HUES6 (cell line): ENCODE data around the gene TAF10.

Source experiments
- H3K27ac ChIP-seq: 2 replicates; pipeline ENCODE4 v1.7.0; 2013; ENCODE audit warnings: low read depth, mild to moderate bottlenecking, low read length, inconsistent platforms
- H3K27me3 ChIP-seq: 2 replicates; pipeline ENCODE4 v1.6.1; 2013; ENCODE audit warnings: low read length; ENCODE audit not compliant: control insufficient read depth, insufficient read depth
- H3K36me3 ChIP-seq: 2 replicates; pipeline ENCODE4 v1.6.1; 2013; ENCODE audit warnings: low read length; ENCODE audit not compliant: control insufficient read depth, insufficient read depth
- H3K4me1 ChIP-seq: 2 replicates; pipeline ENCODE4 v1.6.1; 2013; ENCODE audit warnings: low read length; ENCODE audit not compliant: control insufficient read depth, insufficient read depth
- H3K4me3 ChIP-seq: 2 replicates; pipeline ENCODE4 v1.5.1; 2013; ENCODE audit warnings: low read depth, low read length
- H3K9ac ChIP-seq: one replicate; pipeline ENCODE4 v1.6.1; 2013; ENCODE audit warnings: mild to moderate bottlenecking, low read length
- H3K9me3 ChIP-seq: 2 replicates; pipeline ENCODE4 v1.6.1; 2013; ENCODE audit warnings: low read depth, low read length; ENCODE audit not compliant: control insufficient read depth, insufficient read depth

TAF10 gene

DNA sequence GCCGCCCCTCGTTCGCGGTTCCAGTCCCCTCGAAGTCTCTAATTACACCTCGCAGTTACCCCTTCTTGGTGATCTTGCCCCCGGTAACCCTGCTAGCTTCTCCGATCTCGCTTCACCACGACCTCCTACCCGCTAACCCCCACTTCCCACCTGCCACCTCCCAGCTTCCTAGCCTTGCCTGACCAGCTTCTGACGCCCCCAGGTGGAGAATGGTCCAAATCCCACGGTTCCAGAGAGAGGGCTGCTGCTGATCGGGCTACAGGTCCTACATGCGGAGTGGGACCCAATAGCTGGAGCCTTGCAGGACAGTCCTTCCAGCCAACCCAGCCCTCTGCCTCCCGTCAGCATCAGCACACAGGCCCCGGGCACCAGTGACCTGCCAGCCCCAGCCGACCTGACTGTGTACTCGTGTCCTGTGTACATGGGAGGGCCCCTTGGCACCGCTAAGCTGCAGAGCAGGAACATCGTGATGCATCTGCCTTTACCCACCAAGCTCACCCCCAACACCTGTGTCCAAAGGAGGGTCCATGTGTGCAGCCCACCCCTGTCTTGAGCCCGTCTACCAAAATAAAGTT is 40.5 kb downstream of the TAF10 start:
- Histone ChIP-seq H3K9ac (no peak overlapping the region), H3K27me3 (peaks cover 7% of the 10 kb centered on the region; the same call in 1 of the 2 replicates), H3K4me3 (peak overlapping the region; percentile 34; the same call in 1 of the 2 replicates), H3K9me3 (no peaks in the 10 kb centered on the region), H3K27ac (no peak overlapping the region), H3K36me3 (no peaks in the 10 kb centered on the region), H3K4me1 (peaks cover 5% of the 10 kb centered on the region)

DNA sequence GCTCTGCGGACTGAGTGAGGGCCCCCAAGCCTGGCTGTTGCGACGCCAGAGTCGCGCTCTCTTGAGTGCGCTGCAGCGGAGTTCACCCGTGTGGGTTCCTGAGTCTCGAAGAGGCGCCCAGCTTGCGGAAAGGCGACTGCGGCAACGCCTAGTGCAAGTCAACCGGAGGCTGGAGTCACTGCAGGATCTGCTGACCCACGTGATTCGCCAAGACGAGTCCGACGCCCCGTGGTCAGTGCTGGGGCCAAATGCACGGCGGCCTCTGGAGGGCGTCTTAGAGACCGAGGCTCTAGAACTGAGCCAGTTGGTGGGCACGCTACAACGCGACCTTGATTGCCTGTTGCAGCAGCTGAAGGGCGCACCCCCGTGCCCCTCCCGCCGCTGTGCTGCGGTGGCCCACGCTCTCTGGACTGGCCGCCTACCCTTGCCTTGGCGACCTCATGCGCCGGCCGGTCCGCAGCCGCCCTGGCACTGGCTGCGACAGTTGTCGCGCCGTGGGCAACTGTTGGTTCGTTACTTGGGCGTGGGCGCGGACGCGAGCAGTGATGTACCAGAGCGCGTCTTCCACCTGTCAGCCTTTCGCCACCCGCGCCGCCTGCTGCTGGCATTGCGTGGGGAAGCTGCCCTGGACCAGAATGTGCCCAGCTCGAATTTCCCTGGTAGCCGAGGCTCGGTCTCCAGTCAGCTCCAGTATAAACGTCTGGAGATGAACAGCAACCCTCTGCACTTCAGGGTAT is 41.2 kb downstream of the TAF10 start:
- Histone ChIP-seq H3K27me3 (peaks cover 7% of the 10 kb centered on the region; the same call in 1 of the 2 replicates), H3K36me3 (no peaks in the 10 kb centered on the region), H3K9ac (no peak overlapping the region), H3K4me1 (peaks cover 5% of the 10 kb centered on the region), H3K4me3 (peak overlapping the region; percentile 34; the same call in 1 of the 2 replicates), H3K9me3 (no peaks in the 10 kb centered on the region), H3K27ac (no peak overlapping the region)

DNA sequence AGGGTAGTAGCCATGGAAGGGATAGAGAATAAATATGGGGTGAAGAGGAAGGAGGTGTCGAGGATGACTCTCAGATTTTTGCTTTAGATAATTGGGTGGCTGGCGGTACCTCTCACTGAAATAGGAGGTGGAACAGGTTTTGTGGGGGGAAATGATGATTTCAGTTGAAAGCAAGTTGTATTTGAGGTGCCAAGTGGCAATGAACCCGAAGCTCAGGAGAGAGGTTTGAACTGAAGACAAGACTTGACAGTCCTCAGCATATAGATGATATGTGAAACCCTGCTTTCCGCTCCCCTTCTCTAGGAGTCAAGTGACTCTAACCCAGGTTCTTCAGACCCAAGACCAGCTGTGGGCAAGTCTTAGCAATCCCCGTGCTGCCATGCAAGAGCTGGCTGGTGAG is 42.3 kb downstream of the TAF10 start:
- H3K4me3 ChIP-seq: no peak overlapping the region
- H3K4me1 ChIP-seq: peaks cover 13% of the 10 kb centered on the region
- H3K36me3 ChIP-seq: no peaks in the 10 kb centered on the region
- H3K27me3 ChIP-seq: peaks cover 7% of the 10 kb centered on the region; the same call in 1 of the 2 replicates
- H3K27ac ChIP-seq: no peak overlapping the region
- H3K9me3 ChIP-seq: no peaks in the 10 kb centered on the region
- H3K9ac ChIP-seq: no peak overlapping the region

DNA sequence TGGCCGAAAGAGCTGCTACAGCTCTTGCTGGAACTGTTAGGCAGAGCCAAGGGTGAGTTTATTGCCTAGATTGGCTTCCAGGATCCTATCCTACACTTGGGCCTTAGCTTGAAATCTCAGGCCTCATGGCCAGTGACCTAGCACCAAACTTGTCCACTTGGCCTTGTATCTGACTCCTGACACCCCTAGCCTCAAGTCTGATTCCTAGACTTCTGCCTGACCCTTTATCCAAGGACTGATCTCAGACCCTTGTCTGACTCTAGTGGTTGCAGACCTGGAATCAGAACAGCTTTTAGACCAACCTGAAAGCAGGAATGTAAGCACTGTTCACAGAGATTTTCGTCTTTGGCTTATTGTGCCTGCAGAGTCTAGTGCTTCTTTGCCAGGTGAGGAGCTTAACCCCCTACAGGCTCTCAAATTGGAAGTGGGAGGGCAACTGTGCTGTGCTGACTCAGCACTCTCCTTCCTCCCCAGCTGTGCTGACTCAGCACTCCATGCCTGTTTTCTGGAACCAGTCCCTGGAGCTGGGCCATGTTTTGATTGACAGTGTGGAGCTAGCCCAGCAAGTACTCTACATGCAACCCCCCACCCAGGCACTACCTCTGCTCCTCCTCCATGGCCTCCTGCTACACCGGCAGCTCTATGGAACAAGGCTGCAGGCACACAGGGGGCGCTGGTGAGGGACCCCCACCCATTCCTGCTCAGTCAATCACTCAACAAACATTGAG is 43.7 kb downstream of the TAF10 start:
- peaks cover 22% of the 10 kb centered on the region for H3K4me1 ChIP-seq
- H3K9ac ChIP-seq: no peak overlapping the region
- no peaks in the 10 kb centered on the region for H3K9me3 ChIP-seq
- H3K27ac ChIP-seq: no peak overlapping the region
- H3K36me3 ChIP-seq: no peaks in the 10 kb centered on the region
- no peak overlapping the region for H3K4me3 ChIP-seq
- H3K27me3 ChIP-seq: peaks cover 7% of the 10 kb centered on the region; the same call in 1 of the 2 replicates

DNA sequence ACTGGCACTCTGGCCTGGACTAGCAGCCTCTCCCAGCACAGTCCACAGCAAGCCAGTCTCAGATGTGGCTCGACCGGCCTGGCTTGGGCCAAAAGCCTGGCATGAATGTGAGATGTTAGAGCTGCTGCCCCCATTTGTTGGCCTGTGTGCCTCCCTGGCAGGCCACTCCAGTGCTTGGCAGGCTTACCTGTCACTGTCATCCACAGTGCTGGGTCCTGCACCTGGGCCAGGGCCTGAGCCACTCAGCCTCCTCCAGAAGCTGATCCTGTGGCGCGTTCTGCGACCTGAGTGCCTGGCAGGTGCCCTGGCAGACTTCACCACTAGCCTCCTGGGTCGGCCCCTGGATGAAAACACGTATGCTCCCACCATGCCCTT is 44.7 kb downstream of the TAF10 start:
- Histone ChIP-seq H3K4me3 (no peak overlapping the region), H3K27me3 (peaks cover 7% of the 10 kb centered on the region; the same call in 1 of the 2 replicates)

DNA sequence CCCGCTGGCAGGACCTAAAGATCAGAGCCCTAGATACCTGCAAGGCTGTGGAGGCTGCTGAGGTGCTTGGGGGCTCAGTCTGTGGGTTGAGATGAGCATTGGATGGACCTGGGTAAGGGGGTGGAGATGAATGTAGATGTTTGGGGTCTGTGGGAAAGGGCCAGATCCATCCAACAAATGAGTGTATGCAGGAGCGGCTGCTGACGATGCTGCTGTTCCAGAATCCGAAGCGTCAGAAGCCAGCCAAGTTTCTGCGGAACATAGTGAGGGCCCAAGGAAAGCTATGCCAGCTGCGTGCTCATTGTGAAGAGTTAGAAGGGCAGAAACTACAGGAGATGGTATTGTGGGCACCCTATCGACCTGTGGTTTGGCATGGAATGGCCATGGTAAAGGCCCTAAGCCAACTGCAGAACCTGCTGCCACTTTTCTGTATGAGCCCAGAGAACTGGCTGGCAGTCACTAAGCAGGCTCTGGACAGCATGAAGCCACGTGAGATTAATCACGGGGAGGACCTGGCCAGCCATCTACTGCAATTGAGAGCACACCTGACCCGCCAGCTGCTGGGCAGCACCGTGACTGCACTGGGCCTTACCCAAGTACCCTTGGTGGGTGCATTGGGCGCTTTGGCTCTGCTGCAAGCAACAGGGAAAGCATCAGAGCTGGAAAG is 45.2 kb downstream of the TAF10 start:
- no peaks in the 10 kb centered on the region for H3K36me3 ChIP-seq
- peaks cover 30% of the 10 kb centered on the region for H3K4me1 ChIP-seq
- H3K4me3 ChIP-seq: no peak overlapping the region
- H3K9ac ChIP-seq: no peak overlapping the region
- H3K27me3 ChIP-seq: peaks cover 7% of the 10 kb centered on the region; the same call in 1 of the 2 replicates
- H3K27ac ChIP-seq: no peak overlapping the region
- no peaks in the 10 kb centered on the region for H3K9me3 ChIP-seq

More for the DNA sequence above, 44.7 kb downstream of the TAF10 start:
- Histone ChIP-seq H3K27ac (no peak overlapping the region), H3K36me3 (no peaks in the 10 kb centered on the region), H3K4me1 (peaks cover 30% of the 10 kb centered on the region), H3K9me3 (no peaks in the 10 kb centered on the region), H3K9ac (no peak overlapping the region)

DNA sequence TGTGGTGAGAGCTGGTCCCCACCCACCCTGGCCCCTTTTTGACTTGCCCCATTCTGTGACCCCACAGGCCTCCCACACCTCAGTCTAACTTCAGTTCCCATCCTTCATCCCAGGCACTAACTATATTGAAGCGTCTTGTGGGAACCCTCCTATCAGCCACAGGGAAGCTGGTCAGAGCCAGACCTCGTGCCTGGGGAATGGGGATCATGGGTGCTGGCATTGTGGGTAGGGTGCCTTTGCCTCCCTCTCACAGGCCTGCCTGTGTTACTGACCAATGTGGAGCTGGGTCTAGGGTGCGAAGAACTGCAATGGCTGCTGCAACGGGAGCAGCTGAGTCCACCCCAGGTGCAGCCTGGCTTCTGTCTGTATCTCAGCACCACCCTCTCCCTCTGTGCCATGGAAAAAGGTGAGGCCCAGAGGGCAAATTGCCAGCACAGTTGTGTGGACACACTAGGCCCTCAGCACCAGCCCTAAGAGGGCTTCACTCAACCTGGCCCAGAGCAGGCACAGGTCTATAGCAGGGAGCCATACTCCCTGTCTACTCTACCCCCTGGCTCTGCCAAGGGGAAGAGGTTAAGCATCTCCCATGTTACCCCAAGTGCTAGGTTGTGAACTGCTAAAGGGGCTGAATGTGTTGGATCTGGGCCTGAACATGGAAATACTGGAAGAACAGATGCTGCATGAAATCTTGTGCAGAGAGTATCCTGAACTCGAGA is 45.9 kb downstream of the TAF10 start:
- no peaks in the 10 kb centered on the region; the same call in 1 of the 2 replicates for H3K36me3 ChIP-seq
- H3K9ac ChIP-seq: no peak overlapping the region
- H3K9me3 ChIP-seq: no peaks in the 10 kb centered on the region
- H3K27me3 ChIP-seq: peaks cover 4% of the 10 kb centered on the region; the same call in 1 of the 2 replicates
- no peak overlapping the region for H3K27ac ChIP-seq
- peaks cover 30% of the 10 kb centered on the region for H3K4me1 ChIP-seq
- H3K4me3 ChIP-seq: no peak overlapping the region

DNA sequence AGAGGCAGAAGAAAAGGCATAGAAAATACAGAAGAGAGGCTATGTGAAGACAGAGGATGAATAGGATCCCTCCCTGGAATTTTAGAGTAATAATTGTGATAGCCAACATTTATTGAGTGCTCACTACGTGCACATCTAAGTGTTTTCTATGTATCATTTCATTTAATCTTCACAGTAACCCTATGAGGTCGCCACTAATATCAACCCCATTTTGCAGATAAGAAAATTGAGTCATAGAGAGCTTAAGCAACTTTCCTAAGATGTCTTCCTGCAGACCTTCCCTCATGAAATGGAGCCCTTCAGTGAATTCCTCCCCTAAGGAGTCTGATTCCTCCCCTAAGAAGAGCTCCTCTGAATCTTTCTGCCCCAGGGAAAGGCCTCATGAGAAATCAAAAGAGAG is 46.7 kb downstream of the TAF10 start:
- no peaks in the 10 kb centered on the region for H3K9me3 ChIP-seq
- no peak overlapping the region for H3K27ac ChIP-seq
- no peaks in the 10 kb centered on the region; the same call in 1 of the 2 replicates for H3K36me3 ChIP-seq
- H3K9ac ChIP-seq: no peak overlapping the region
- peaks cover 1% of the 10 kb centered on the region; the same call in 1 of the 2 replicates for H3K27me3 ChIP-seq
- no peak overlapping the region for H3K4me3 ChIP-seq
- H3K4me1 ChIP-seq: peaks cover 30% of the 10 kb centered on the region

DNA sequence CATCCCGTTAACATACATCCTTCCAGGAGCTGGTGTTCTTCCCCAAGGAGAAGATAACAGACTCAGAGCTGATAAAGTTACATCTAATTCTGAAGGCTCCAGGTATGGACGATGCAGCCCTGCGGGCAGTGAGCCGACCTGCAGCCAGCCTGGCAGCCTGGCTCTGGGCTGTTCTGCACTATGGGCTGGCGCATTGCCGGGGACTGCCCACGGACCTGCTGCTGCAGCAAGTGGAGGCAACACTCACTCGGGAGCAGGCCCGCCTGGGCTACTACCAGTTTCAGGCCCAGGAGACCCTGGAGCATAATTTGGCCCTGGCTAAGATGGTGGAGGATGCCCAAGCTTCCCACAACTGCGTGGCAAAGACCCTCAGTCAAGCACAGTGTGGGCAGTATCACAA is 48.3 kb downstream of the TAF10 start:
- Histone ChIP-seq H3K36me3 (no peaks in the 10 kb centered on the region; the same call in 1 of the 2 replicates), H3K9ac (no peak overlapping the region), H3K9me3 (no peaks in the 10 kb centered on the region), H3K27me3 (no peaks in the 10 kb centered on the region), H3K4me3 (no peak overlapping the region), H3K4me1 (peaks cover 30% of the 10 kb centered on the region), H3K27ac (no peak overlapping the region)

DNA sequence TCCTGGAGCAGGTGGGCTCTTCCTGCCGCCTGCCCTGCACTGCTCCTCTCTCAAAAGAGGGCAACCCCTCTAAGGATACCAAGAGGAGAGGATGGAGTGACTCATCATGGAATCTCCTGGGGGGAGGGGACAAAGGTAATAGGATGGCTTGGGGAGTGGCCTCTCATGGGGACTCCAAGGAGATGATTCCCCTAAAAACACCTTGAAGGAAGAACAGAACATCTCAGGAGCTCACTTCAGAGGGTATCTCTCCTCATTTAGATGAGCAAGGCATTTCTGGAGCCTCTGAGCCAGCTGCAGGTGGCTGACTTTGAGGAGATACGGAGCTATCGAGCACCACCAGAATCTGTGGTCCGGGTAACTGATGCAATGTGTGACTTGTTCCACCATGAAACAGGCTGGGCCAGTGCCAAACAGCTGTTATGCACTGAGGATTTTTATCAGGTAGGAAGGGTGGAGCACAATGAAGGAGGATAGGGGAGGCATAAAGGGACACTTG is 48.8 kb downstream of the TAF10 start:
- Histone ChIP-seq H3K9ac (no peak overlapping the region), H3K27ac (no peak overlapping the region), H3K9me3 (no peaks in the 10 kb centered on the region), H3K4me1 (peaks cover 27% of the 10 kb centered on the region), H3K36me3 (no peaks in the 10 kb centered on the region; the same call in 1 of the 2 replicates), H3K27me3 (no peaks in the 10 kb centered on the region), H3K4me3 (no peak overlapping the region)
